GM21360 (cell line): ENCODE measurements around the gene DIS3L2.
"Not testable (repeated sequence)": the region's sequence is repeated elsewhere in the genome, so short reads cannot be mapped to it uniquely, and the experiment has no call there.

Experiments used
- ATAC-seq: cut with Tn5 transposase; IDR thresholded peaks from one replicate; pipeline ENCODE4 v1.9.1; 2021; ENCODE audit warnings: mild to moderate bottlenecking, moderate library complexity; ENCODE audit not compliant: unreplicated experiment

DIS3L2 gene

GRCh38 chr2:232008907-232009638 is 47.6 kb downstream of the DIS3L2 start:
- ATAC-seq = no peak

GRCh38 chr2:232009639-232010274 is 48.2 kb downstream of the DIS3L2 start:
- ATAC-seq = no peak

GRCh38 chr2:232013701-232014353 is 52.3 kb downstream of the DIS3L2 start:
- ATAC-seq = no peak

GRCh38 chr2:232014681-232015080 is 53.2 kb downstream of the DIS3L2 start:
- no peak for ATAC-seq

GRCh38 chr2:232018181-232018580 is 56.7 kb downstream of the DIS3L2 start:
- no peak for ATAC-seq

GRCh38 chr2:232022718-232023117 is 61.2 kb downstream of the DIS3L2 start:
- no peak for ATAC-seq

- no peak for ATAC-seq
Observed at GRCh38 chr2:232023426-232023825, 61.9 kb downstream of the DIS3L2 start.

- no peak for ATAC-seq
Observed at GRCh38 chr2:232024457-232024856, 62.9 kb downstream of the DIS3L2 start.

- peak; percentile 95 for ATAC-seq
Observed at GRCh38 chr2:232026910-232027309, 65.4 kb downstream of the DIS3L2 start.

- ATAC-seq = no peak
Observed at GRCh38 chr2:232027530-232027929, 66.0 kb downstream of the DIS3L2 start.

GRCh38 chr2:232028071-232028470 is 66.6 kb downstream of the DIS3L2 start:
- ATAC-seq = no peak

- no peak for ATAC-seq
Observed at GRCh38 chr2:232028631-232029030, 67.1 kb downstream of the DIS3L2 start.

- no peak for ATAC-seq
Observed at GRCh38 chr2:232029346-232029745, 67.8 kb downstream of the DIS3L2 start.

- ATAC-seq = no peak
Observed at GRCh38 chr2:232030229-232030628, 68.7 kb downstream of the DIS3L2 start.

- ATAC-seq = not testable (repeated sequence)
Observed at GRCh38 chr2:232035292-232035691, 73.8 kb downstream of the DIS3L2 start.

- not testable (repeated sequence) for ATAC-seq
Observed at GRCh38 chr2:232036876-232037275, 75.4 kb downstream of the DIS3L2 start.

GRCh38 chr2:232038251-232038880 is 76.9 kb downstream of the DIS3L2 start:
- no peak for ATAC-seq

- no peak for ATAC-seq
Observed at GRCh38 chr2:232038881-232039485, 77.5 kb downstream of the DIS3L2 start.

GRCh38 chr2:232042911-232043574 is 81.5 kb downstream of the DIS3L2 start:
- ATAC-seq = no peak

- ATAC-seq = no peak
Observed at GRCh38 chr2:232043966-232044365, 82.5 kb downstream of the DIS3L2 start.

GRCh38 chr2:232049350-232049749 is 87.8 kb downstream of the DIS3L2 start:
- ATAC-seq = no peak
